Right ventricle myocardium inferior (tissue), 1 donor: Measurements from ENCODE around the gene EPC1. TPM values are rescaled to one million over a fixed set of nuclear protein-coding genes. Genes with fewer than 3 reads are reported as not detected.
A peak's percentile ranks its signal among the peaks of the same experiment; 100 is the strongest.
"Not testable (repeated sequence)": the region's sequence is repeated elsewhere in the genome, so short reads cannot be mapped to it uniquely, and the experiment has no call there.

Experiments used
- ATAC-seq: fragments of 200-7000 bp; cut with Tn5 transposase; one replicate; pipeline ENCODE4 v1.9.1; 2020; ENCODE audit warnings: mild to moderate bottlenecking, moderate library complexity
- DNase-seq: peaks from one replicate; pipeline ENCODE4 v3.0.0; 2021; ENCODE audit errors: missing footprints
- intact Hi-C: fragments of 100-400 bp; cut with DNase I; formaldehyde crosslinking; loops from one replicate; pipeline ENCODE4 v1.11.0; 2022
- long read RNA-seq: library from polyadenylated mRNA; unstranded; transcript quantifications from one replicate; pipeline ENCODE4 v2.0.0, GENCODE V29; 2021
- total RNA-seq: library from RNA; stranded (reverse); fragmentation: NEBNext Ultra II Directional; extraction: Animal tissue kit (Norgen Biotek cat#: 25700); gene quantifications from one replicate; pipeline ENCODE4 v1.2.1, GENCODE V29; 2021
- donor health status: DM: no; HTN: yes; CAD: no; lungs with severe emphysema.

The EPC1 gene, protein sequence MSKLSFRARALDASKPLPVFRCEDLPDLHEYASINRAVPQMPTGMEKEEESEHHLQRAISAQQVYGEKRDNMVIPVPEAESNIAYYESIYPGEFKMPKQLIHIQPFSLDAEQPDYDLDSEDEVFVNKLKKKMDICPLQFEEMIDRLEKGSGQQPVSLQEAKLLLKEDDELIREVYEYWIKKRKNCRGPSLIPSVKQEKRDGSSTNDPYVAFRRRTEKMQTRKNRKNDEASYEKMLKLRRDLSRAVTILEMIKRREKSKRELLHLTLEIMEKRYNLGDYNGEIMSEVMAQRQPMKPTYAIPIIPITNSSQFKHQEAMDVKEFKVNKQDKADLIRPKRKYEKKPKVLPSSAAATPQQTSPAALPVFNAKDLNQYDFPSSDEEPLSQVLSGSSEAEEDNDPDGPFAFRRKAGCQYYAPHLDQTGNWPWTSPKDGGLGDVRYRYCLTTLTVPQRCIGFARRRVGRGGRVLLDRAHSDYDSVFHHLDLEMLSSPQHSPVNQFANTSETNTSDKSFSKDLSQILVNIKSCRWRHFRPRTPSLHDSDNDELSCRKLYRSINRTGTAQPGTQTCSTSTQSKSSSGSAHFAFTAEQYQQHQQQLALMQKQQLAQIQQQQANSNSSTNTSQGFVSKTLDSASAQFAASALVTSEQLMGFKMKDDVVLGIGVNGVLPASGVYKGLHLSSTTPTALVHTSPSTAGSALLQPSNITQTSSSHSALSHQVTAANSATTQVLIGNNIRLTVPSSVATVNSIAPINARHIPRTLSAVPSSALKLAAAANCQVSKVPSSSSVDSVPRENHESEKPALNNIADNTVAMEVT
- total RNA-seq = 18.0 TPM
- long read RNA-seq, full-length matches to known transcripts = 2 of 5 reads
- long read RNA-seq, partial matches to known transcripts = 2 of 5 reads
- long read RNA-seq, other reads (novel, unspliced or antisense) = 1 of 5 reads

DNA sequence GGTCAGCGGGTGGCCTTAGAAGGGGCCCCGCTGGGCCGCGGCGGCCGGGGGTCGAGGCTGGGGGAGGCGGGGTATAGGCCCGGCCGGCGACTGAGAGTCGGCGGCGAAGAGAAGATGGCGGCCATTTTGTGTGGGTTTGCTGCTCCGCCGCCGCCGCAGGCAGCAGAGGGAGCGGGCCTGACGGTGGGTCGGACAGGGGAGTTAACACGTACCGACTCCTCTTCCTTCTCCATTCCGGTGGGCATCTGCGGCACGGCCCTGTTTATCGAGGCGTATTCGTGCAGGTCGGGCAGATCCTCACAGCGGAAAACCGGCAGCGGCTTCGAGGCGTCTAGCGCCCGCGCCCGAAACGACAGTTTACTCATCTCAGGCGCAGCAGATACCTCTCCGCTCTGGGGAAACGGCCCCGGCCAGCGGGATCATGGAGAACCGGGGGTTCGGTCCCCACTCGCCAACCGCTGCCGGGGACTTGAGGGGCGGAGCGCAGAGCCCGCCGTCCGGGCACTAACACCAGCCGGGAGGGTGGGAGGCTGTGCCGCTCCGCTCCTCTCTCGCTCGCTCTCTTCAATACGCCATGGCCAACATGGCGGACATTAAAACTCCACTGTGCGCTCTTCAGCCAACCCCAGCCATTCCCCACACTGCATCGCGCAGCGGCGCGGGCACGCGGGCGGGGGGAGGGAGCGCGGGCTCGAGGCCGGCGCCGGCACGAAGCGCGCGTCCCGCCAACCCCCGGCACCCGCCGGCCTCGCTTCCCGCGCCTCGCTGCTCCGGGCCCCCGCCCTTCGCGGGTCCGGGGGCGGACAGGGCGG lies at the start of gene EPC1:
TSS of gene EPC1 (minus strand) at position 608 of the 812 bp plus-strand sequence. CDS start at position 365, 243 bp downstream.
- intact Hi-C loops = loop anchor here (1.0 to 10.0 kb wide), 3 partner anchors 24 to 292 kb away; partner anchors contain the start of gene KIF5B
- DNase-seq = peak; percentile 94
- ATAC-seq = peak; percentile 94

DNA sequence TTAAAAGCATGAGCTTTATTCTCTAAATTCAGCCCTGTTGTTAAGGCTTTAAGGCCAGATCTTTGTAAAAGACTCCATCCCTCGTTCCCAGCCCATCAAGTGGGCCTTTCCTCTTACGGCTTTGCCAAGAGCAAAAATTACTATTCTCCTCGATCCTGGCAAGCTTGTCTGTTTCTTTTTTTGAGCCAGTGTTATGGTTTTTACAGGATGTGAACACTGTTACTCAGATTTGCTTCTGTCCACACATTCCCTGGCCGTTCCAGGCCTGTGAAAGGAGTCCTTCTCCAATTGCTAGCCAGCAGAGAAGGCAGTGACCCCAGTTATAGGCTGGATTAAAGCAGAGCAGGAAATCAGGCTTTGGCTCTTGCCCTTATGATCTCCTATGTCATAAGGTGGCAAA lies 47.0 kb upstream of the EPC1 start:
- ATAC-seq (no peak), DNase-seq (no peak)
- intact Hi-C loops = no loop called here

DNA sequence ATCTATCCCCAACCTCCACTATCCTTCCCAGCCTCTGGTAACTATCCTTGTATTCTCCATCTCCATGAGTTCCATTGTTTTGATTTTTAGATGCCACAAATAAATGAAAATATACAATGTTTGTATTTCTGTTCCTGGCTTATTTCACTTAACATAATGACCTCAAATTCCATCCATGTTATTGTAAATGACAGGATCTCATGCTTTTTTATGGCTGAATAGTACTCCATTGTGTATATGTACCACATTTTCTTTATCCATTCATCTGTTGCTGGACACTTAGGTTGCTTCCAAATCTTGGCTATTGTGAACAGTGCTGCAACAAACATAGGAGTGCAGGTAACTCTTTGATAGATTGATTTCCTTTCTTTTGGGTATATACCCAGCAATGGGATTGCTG lies 45.3 kb upstream of the EPC1 start:
- intact Hi-C loops, DNase-seq, ATAC-seq: not testable (repeated sequence)

DNA sequence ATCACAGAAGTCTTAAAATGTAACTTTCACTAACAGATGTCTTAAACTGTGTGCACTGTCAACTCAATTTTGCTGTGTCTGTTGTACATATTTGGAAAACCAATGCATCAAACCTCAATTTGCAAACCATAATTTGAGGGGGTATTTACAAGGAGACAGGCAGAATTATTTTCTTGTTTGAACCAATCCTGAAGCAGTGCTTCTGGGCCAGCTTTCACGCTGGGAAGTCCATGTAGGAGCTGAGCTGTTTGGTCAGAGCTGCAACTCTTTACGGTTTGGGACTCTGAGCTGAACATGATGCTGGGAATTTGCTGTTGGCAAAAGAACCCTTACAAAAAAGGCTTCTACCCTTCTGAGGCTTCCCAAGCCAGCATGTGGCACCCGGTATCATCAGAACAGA lies 43.2 kb upstream of the EPC1 start:
- intact Hi-C loops = no loop called here
- ATAC-seq (no peak), DNase-seq (no peak)

DNA sequence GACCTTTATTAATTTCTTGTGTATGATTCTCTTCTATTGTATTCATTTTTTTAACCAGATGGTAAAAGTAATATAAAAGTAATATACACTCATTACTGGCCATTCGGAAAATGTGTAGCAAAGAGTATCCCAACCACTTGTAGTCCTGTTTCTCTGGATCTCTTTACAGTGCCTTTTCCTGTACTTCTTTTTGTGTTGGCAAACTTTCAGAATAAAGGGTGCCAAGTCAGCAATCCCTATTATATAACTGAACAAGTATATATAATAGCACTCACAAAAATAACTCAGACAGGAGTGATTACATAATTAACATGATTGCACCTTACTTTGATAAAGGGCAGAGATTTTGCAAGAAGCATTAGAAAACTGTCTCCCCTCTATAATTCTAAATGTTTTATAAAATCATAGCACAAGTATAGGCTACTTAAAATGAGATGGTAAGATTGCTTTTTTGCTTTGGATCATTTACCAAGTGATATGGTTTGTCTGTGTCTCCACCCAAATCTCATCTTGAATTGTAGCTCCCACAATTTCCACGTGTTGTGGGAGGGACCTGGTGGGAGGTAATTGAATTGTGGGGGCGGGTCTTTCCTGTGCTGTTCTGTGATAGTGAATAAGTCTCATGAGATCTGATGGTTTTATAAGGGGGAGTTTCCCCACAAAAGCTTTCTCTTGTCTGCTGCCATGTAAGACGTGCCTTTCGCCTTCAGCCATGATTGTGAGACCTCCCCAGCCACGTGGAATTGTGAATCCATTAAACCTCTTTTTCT lies 41.5 kb upstream of the EPC1 start:
- DNase-seq (no peak), ATAC-seq (peak; percentile 39)
- intact Hi-C loops = no loop called here

DNA sequence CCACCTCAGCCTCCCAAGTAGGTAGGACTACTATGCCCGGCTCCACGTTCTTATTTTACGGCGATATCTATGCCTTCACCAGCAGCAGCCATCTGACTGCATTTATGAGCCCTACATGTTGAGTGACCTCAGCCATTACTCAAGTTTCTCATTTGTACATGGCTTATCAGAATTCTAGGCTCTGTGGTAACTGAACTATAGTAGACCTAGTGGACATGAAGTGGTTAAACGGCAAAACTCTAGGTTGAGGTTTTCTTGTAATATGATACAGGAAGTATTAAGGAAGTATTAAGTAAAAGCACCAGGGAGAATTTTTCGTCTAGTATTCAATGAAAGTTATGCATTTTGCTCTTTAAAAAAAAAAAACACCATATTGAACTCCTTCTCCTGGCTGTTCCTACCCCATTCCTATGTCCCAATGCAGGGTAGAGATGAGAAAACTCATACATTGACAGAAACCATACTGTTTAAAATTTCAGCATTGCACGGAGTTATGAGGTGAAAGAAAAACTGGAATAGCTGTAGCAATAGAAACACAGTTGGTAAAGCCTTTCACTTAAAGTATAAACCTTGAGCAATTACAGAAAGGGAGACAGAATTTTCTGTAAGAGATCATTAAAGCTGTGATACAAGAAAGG lies 39.8 kb upstream of the EPC1 start:
- ATAC-seq = no peak
- DNase-seq = no peak
- intact Hi-C loops = no loop called here

DNA sequence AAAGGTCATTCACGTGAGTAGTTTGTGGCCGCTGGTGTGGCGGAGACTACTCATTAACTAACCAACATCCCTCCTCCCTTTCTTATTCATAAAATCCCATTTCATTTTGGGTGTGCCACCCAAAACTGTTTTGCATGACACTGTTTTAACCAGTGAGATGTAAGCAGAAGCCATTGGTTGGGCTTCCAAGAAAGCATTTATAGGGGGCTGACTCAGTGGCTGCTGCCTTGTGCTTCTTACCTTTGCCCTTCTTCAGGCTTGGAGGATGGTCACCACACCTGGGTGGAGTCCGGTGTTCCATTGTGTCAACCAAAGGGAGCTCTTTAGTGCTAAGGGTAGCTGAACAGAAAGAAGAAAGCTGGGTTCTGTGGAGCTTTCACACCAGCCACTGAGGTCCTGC lies 37.2 kb upstream of the EPC1 start:
- ATAC-seq = no peak
- no peak for DNase-seq
- intact Hi-C loops = no loop called here

DNA sequence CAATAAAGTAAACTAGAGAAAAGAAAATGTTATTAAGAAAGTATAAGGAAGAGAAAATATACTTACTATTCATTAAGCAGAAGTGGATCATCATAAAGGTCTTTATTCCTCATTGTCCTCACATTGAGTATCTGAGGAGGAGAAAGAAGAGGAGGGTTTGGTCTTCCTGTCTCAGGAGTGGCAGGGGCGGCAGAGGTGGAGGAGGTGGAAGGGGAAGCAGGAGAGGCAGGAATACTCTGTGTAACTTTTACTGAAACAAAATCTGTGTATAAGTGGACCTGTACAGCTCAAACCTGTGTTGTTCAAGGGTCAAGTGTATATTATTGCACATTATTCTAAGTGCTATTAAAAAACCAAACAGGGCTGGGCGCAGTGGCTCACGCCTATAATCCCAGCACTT lies 34.2 kb upstream of the EPC1 start:
- intact Hi-C loops = no loop called here
- DNase-seq = no peak
- no peak for ATAC-seq

DNA sequence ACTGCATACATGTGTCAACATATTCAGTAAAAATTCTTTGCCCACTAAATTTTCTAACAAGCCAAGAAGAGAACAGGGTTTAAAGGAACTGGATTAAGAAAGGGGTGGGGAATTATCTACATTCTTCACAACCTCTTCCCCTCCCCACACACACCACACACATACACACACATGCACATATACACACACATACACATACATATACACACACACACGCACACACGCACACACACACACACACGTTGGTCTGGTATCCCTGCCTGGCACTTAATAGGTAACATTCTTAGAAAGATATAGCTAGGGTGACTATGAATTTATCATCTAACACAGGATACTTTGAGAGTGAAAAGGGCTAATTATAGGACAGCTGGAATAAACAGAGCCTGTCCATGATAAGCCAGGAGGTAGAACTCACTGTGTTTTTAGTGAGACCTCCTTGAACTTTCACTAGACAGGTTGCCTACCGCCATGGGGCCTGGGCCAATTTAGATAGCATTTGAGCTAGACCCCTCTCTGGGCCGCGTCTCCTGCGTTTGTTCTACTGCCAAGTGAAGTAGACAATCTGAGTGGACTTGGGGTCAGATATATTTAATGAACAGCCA lies 33.1 kb upstream of the EPC1 start:
- DNase-seq (no peak), ATAC-seq (no peak)
- intact Hi-C loops = loop anchor here (2.0 kb wide), 1 partner anchor 67 kb away; the partner anchor contains the start of gene CCDC7

DNA sequence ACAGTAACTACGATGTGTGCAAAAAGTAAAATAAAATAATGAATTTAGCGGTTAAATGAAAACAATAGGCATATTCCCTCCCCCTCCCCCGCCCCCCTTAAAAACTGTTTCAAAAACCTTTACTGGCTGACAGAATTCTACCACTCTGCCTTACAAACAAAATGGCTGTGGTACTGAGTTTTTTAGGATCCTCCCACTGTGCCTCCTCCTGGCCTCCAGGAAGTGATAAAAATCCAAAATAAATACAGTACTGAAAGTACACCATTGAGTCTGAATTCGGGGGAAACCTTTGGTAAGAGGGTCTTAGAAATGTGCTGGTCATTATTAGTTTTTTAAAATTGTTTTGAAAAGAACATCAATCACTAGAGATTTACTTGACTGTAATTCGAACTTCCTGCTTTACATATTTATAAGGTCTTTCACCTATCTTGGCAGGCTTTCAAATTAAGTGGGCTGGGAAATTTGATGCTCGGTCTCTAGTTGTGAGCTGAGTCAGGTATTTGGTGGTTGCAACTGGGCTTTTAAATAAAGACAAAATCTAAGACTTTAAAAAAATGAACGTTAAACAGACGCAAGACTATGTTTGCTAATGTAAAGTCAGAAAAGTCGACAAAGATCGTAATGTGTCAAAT lies 32.5 kb upstream of the EPC1 start:
- intact Hi-C loops = loop anchor here (2.0 kb wide), 1 partner anchor 67 kb away; the partner anchor contains the start of gene CCDC7
- DNase-seq (no peak), ATAC-seq (peak; percentile 66)

DNA sequence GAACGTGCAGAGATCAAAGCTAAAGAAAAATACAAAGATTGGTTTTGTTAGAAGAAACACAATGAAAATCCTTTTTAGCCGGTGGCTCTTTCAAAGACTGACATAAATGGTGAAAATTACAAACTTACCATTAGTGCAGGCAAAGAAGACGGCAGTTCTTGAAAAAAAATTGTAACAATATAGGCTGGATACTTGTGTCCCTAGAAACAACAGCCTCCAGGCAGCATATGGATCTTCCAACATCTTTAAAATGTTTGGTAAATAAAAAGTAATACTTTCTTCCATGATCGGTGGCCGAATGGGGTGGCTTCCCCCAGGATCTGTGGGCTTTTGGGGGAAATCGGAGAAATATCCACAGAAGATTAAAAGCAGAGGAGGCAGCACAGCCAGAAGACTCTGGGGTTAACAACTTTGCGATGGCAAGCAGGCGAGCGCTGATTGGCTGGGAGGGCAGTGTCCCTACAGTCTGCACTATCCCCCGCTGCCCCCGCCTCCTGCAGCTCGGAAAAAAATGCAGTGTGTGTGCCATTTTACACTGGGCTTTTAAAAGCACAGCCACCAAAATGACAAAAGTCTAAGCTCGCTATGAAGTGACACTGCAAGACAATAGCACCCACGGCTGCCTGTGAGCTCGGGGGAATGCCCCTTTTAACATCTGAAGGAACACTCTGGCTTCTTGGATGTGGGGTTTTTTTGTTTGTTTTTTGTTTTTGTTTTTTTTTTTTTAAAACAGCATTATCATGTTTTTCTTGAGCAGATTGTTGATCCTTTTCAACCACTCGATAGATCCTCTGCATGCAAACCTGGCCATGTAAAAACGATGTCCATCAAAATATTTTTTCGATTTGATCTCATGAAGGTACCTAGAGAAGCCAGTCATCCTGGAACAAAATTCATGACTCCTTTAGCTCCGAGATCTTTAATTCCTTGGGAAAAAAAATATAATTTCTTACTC lies 31.7 kb upstream of the EPC1 start:
- peak; percentile 99 for ATAC-seq
- intact Hi-C loops = loop anchor here (2.0 kb wide), 1 partner anchor 68 kb away; the partner anchor contains the start of gene CCDC7
- peak; percentile 98 for DNase-seq

DNA sequence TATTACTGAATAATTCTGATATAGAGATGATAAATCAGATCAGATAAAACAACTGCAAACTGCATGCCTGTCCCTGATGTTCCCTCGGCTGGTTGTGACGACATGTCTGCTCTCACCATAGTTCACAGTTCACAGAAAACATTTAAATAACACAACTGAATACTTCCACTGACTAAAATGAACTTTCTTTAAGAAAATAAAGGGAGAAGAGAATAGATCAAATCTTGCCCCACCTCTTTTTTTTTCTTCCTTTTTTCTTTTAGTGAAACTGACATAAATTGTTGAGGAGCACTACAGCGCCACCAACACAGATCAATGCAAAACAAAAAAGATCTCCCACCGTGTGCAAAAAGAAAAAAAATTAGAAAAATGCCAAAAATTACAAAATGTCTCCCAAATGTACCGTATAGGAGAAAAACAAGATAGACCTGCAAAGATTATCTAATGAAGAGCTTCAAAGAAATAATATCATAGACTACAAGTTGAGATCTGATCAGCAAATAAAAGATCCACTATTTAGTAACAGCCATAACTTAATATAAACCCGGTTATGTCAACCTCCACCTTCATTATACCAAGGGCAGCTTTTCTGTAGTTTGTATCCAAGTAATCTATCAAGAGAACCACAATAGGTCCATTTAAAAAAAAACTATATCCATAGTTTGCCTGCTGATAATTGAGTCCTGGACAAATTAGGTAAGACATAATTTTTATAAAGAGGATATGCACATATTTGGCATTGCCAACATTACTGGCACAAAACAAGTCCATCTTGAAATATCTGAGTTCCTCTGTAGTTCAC lies 30.7 kb upstream of the EPC1 start:
- intact Hi-C loops = loop anchor here (2.0 kb wide), 1 partner anchor 69 kb away; the partner anchor contains the start of gene CCDC7
- ATAC-seq = peak; percentile 45
- no peak for DNase-seq

DNA sequence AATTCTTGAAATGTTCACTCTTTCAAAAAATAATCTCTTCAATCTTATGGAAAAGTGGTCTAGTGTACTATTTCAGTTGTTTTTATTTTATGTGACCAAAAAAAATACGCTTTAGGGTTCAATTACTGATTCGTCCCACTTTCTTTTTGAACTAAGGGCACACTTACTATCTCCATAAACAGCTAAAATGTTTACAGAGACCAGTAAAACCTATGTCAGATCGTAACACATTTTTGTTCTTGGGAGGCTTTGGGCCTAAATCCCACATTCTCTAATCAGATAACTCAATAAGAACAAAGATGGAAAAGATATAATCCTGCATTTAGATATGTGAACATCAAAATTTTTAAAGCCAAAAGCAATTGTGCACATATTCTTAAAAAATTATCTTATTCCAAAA lies 29.8 kb upstream of the EPC1 start:
- intact Hi-C loops = no loop called here
- no peak for ATAC-seq
- DNase-seq = no peak

DNA sequence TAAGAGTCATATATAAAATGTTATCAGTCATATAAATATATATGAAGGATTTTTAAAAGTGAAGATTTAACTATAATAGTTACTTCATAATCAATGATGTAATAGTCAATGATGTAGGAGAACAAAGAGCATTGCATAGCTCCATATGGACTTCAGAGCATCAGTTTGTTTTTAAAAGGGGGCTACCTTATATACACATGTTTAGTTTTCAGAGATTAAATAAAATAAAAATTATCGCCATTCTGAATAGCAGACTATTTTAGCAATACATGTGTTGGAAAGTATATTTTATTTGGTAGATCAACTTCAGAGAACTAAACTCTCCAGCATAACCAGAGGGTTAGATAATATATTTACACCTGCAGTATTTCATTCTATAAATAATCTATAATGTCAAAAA lies 29.1 kb upstream of the EPC1 start:
- DNase-seq (no peak), ATAC-seq (no peak)
- intact Hi-C loops = no loop called here

DNA sequence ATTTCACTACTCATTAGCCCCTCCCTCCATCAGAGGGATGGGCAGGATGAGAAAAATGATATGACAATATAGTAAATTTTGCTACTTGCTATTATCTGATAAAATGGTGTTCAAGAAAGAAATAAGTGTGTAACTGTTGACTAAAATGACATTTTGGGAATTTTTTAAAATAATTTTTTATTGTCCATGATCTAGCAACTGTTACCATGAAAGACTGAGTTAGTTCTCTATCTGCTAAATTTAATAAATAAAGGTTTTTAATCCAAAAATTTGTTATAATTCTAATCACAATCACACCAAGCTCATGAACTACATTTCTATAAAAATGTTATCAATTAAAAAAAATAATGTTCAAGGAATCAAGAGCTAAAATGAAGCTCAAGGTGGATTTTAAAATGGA lies 28.7 kb upstream of the EPC1 start:
- intact Hi-C loops = no loop called here
- DNase-seq (no peak), ATAC-seq (no peak)
